Endothelial cell of umbilical vein (primary cell): ENCODE measurements around the gene ICAM5. TPM values are rescaled to one million over a fixed set of nuclear protein-coding genes. Genes with fewer than 3 reads are reported as not detected.

ENCODE experiments used
- BruUV-seq: library from RNA; stranded (reverse); fragments of 400-500 nt; replicated peaks from 2 replicates; lab custom pipeline; 2021; lab: Mats Ljungman, UMichigan
- CTCF ChIA-PET: fragments of 300-600, 350-600 bp; sonication (Branson Sonifier 250); formaldehyde crosslinking; loops from one replicate; lab custom pipeline; 2021; ENCODE audit warnings: antibody characterized with exemption, inconsistent platforms; lab: Charles Lee
- POLR2A ChIA-PET: fragments of 300-600, 350-600 bp; sonication (Branson Sonifier 250); formaldehyde crosslinking; loops from one replicate; lab custom pipeline; 2021; ENCODE audit warnings: antibody characterized with exemption, inconsistent platforms; lab: Charles Lee
- DNase-seq: peaks from one replicate; pipeline ENCODE4 v3.0.0-alpha.2; 2011; ENCODE audit warnings: low read depth, low spot score
- FAIRE-seq: peaks from 2 replicates; lab custom pipeline; 2011; peaks lifted over from hg19 to GRCh38; lab: Jason Lieb, UNC
- H2AFZ ChIP-seq: 2 replicates; pipeline ENCODE4 v1.6.0; 2012; ENCODE audit warnings: low read depth, low read length, control low read depth, inconsistent platforms
- H3K27ac ChIP-seq: 2 replicates; pipeline ENCODE4 v1.5.1; 2011; ENCODE audit warnings: low read depth, mild to moderate bottlenecking, control low read depth, low read length, moderate library complexity; ENCODE audit not compliant: insufficient read depth
- H3K27me3 ChIP-seq, 2 experiments: 2 replicates each; pipeline versions ENCODE4 v1.6.0 to v1.6.1; 2011; ENCODE audit warnings: low read length in 2 of 2, mixed read lengths in 1 of 2; ENCODE audit not compliant: control insufficient read depth in 2 of 2, insufficient read depth in 2 of 2
- H3K36me3 ChIP-seq, 2 experiments: 2 replicates in 1 of 2; 3 replicates in 1 of 2; pipeline ENCODE4 v1.5.1; 2011; ENCODE audit warnings: low read length in 2 of 2, mild to moderate bottlenecking in 1 of 2, moderate library complexity in 1 of 2; ENCODE audit not compliant: control insufficient read depth in 2 of 2, insufficient read depth in 2 of 2; ENCODE audit errors: extremely low read depth in 1 of 2
- H3K4me1 ChIP-seq: 3 replicates; pipeline ENCODE4 v1.5.1; 2011; ENCODE audit warnings: mild to moderate bottlenecking, low read length; ENCODE audit not compliant: control insufficient read depth, insufficient read depth; ENCODE audit errors: extremely low read depth
- H3K4me2 ChIP-seq: 2 replicates; pipeline ENCODE4 v1.6.1; 2011; ENCODE audit warnings: low read length, control low read depth, mixed read lengths; ENCODE audit not compliant: insufficient read depth
- H3K4me3 ChIP-seq, 3 experiments: fragments of 200-600 bp in 1 of 3; sonication (generic), shearing (Covaris generic) in 1 of 3; replicated peaks in 1 of 3; 2 replicates each; pipeline ENCODE4 v1.5.1; 2011 to 2016; ENCODE audit warnings: control low read depth in 3 of 3, low read length in 3 of 3, mild to moderate bottlenecking in 2 of 3, inconsistent platforms in 1 of 3, low read depth in 1 of 3, moderate library complexity in 1 of 3; ENCODE audit not compliant: insufficient read depth in 1 of 3
- H3K79me2 ChIP-seq: 2 replicates; pipeline ENCODE4 v1.6.0; 2012; ENCODE audit warnings: low read length, inconsistent platforms; ENCODE audit not compliant: control insufficient read depth, insufficient read depth
- H3K9ac ChIP-seq: replicated peaks from 2 replicates; pipeline ENCODE3; 2011; ENCODE audit warnings: low read length, control low read depth; ENCODE audit not compliant: insufficient read depth; ENCODE audit errors: extremely low read depth
- H3K9me1 ChIP-seq: replicated peaks from 3 replicates; pipeline ENCODE4 v1.6.0; 2011; ENCODE audit warnings: mild to moderate bottlenecking, low read length; ENCODE audit not compliant: control insufficient read depth, insufficient read depth; ENCODE audit errors: extremely low read depth
- H3K9me3 ChIP-seq: replicated peaks from 2 replicates; pipeline ENCODE4 v1.5.1; 2012; ENCODE audit warnings: low read length, inconsistent platforms; ENCODE audit not compliant: control insufficient read depth, insufficient read depth
- H4K20me1 ChIP-seq: replicated peaks from 2 replicates; pipeline ENCODE3; 2011; ENCODE audit warnings: mild to moderate bottlenecking, low read length; ENCODE audit not compliant: control insufficient read depth, insufficient read depth; ENCODE audit errors: extremely low read depth
- EZH2 ChIP-seq: IDR thresholded peaks from 2 replicates; pipeline ENCODE4 v1.6.1; 2012; ENCODE audit warnings: borderline replicate concordance, low read depth, mild to moderate bottlenecking, moderate library complexity, low read length, inconsistent platforms; ENCODE audit not compliant: severe bottlenecking
- FOS ChIP-seq: IDR thresholded peaks from 2 replicates; pipeline ENCODE4 v1.6.1; 2011; ENCODE audit warnings: mild to moderate bottlenecking, low read length, moderate library complexity, borderline replicate concordance; ENCODE audit not compliant: insufficient read depth
- MYC ChIP-seq: IDR thresholded peaks from one replicate; pipeline ENCODE4 v1.6.1; 2011; ENCODE audit warnings: mild to moderate bottlenecking, low read depth, low read length
- POLR2A ChIP-seq: IDR thresholded peaks from 2 replicates; pipeline ENCODE4 v1.6.1; 2012; ENCODE audit warnings: low read depth, mild to moderate bottlenecking, control low read depth, low read length
- POLR2AphosphoS5 ChIP-seq: IDR thresholded peaks from 2 replicates; pipeline ENCODE4 v1.6.1; 2012; ENCODE audit warnings: low read depth, mild to moderate bottlenecking, control low read depth, low read length, moderate library complexity; ENCODE audit not compliant: insufficient read depth
- dilution Hi-C: fragments of 300-500 bp; cut with MboI; formaldehyde crosslinking; loops from one replicate; pipeline ENCODE4 v1.15.0; 2019; ENCODE audit warnings: low sequenced_read_pairs; ENCODE audit not compliant: extremely low pct_ligation_motif_present
- intact Hi-C: fragments of 100-400 bp; cut with micrococcal nuclease; formaldehyde crosslinking; loops from one replicate; pipeline ENCODE4 v1.10.0; 2022
- polyA plus RNA-seq, 4 experiments: library from polyadenylated mRNA; depleted of rRNA in 3 of 4; stranded (reverse) in 3 of 4; unstranded in 1 of 4; fragments of >200 nt; gene quantifications; 2 replicates each; pipeline versions ENCODE4 v1.2.1 to v1.2.3, GENCODE V29; 2011 to 2012; ENCODE audit warnings: missing spikeins in 1 of 4
- total RNA-seq: library from RNA; stranded (reverse); gene quantifications from 2 replicates; pipeline ENCODE4 v1.2.3, GENCODE V29; 2021
- TF ChIP-seq, protein P1 (sequence below), 2 donors: IDR thresholded peaks; 1 replicate in 1 of 2; 2 replicates in 1 of 2; pipeline ENCODE4 v1.5.1; 2011; ENCODE audit warnings: low read length in 2 of 2, mild to moderate bottlenecking in 2 of 2, moderate library complexity in 2 of 2, control low read depth in 1 of 2, inconsistent platforms in 1 of 2, low read depth in 1 of 2; ENCODE audit not compliant: insufficient read depth in 1 of 2; ENCODE audit errors: extremely low read depth in 1 of 2

ICAM5 gene
- total and polyA plus RNA-seq, 2 donors (not counting 3 experiments of a cell fraction or from before 2014, with no cell fraction given), result 0.10 to 0.40 TPM

DNA sequence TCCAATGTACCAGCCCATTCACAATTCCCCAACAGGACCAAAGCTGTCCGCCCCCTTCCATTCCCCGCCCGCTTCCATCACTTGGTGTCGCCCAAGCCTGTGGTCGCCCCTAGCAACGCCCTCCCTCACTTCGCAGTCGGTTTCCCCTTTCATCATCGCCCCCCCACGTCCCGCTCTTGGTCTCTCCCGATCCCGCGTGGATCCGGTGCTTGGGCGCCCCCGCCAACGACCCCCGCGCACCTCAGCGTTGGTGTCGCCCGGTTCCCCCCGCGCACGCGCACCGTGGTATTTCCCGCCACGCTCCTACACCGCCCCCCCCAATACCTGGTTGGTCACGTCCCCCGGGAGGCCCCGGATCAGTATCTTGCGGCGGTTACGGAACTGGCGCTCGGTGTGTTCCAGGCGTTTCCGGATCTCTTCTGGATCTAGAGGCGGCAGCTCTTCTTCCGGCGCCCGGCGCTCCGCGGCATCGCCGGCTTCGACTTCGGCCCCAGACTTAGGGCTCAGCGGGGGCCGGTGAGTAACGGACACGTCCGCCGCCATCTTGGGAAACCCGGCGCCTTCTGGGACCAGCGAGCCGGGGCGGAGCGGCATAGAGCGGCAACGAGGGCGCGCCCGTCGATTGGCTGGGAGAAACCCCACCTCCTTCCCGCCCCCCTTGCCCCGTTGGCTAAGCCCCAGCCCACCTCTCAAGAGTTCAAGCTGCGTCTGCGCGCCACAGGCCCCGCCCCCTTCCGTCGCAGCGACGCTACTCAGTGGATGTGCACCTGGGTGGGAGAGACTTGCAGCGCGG, 43.4 kb downstream of the ICAM5 start, which contains the start of gene RAVER1:
TSS of gene RAVER1 (minus strand) at position 565 of the 793 bp plus-strand sequence. CDS start at position 543, 22 bp downstream.
- TF ChIP-seq POLR2AphosphoS5 (peak; percentile 65), POLR2A (peak; percentile 83), MYC (peak; percentile 4), EZH2 (no peak), FOS (peak; percentile 14)
- TF ChIP-seq, protein P1, sequence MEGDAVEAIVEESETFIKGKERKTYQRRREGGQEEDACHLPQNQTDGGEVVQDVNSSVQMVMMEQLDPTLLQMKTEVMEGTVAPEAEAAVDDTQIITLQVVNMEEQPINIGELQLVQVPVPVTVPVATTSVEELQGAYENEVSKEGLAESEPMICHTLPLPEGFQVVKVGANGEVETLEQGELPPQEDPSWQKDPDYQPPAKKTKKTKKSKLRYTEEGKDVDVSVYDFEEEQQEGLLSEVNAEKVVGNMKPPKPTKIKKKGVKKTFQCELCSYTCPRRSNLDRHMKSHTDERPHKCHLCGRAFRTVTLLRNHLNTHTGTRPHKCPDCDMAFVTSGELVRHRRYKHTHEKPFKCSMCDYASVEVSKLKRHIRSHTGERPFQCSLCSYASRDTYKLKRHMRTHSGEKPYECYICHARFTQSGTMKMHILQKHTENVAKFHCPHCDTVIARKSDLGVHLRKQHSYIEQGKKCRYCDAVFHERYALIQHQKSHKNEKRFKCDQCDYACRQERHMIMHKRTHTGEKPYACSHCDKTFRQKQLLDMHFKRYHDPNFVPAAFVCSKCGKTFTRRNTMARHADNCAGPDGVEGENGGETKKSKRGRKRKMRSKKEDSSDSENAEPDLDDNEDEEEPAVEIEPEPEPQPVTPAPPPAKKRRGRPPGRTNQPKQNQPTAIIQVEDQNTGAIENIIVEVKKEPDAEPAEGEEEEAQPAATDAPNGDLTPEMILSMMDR (IDR thresholded peaks at IDR 0.05; ENCODE audit: extremely low read depth in 1 of 2, insufficient read depth in 1 of 2, low read depth in 1 of 2, low read length in 2 of 2), result no peak
- Histone ChIP-seq H3K4me1 (peaks cover 16% of the 10 kb centered on the region), H3K9me3 (no peaks in the 10 kb centered on the region), H4K20me1 (no peaks in the 10 kb centered on the region), H3K9me1 (no peaks in the 10 kb centered on the region), H3K36me3 (peaks cover 3 to 13% of the 10 kb centered on the region in 2 experiments), H3K27ac (peak within 1 kb of the TSS; percentile 78), H3K9ac (peak within 1 kb of the TSS; percentile 95), H3K4me3 (peak within 1 kb of the TSS; percentile 31 to 71 (median 47)), H3K4me2 (peak within 1 kb of the TSS; percentile 64), H3K79me2 (peaks cover 23% of the 10 kb centered on the region), H3K27me3 (no peaks in the 10 kb centered on the region), H2AFZ (peak within 1 kb of the TSS; percentile 49)
- intact Hi-C loops, result loop anchor here (1.0 to 5.0 kb wide), 3 partner anchors 16 to 81 kb away; partner anchors contain the start of genes FDX2 and MRPL4
- ChIA-PET CTCF (interaction anchor here (0.6 to 3.5 kb wide), 9 partner anchors 12 to 83 kb away, joined by 3 to 23 read pairs (median 6); partner anchors contain the start of gene ICAM1), POLR2A (interaction anchor here (0.5 to 2.2 kb wide), 8 partner anchors 10 to 227 kb away, joined by 3 to 13 read pairs (median 4); partner anchors contain the start of genes ICAM1, PPAN and TYK2)
- dilution Hi-C loops, result no loop called here
- peak; percentile 97 for DNase-seq
- FAIRE-seq, result peak; percentile 99
- no TSS peak for BruUV-seq
